ENCODE results near the gene HECTD4. TPM values are rescaled to one million over a fixed set of nuclear protein-coding genes. Genes with fewer than 3 reads are reported as not detected.

Gene HECTD4
- total RNA-seq, 1 experiment from 2014 or later = 31.2 TPM

DNA sequence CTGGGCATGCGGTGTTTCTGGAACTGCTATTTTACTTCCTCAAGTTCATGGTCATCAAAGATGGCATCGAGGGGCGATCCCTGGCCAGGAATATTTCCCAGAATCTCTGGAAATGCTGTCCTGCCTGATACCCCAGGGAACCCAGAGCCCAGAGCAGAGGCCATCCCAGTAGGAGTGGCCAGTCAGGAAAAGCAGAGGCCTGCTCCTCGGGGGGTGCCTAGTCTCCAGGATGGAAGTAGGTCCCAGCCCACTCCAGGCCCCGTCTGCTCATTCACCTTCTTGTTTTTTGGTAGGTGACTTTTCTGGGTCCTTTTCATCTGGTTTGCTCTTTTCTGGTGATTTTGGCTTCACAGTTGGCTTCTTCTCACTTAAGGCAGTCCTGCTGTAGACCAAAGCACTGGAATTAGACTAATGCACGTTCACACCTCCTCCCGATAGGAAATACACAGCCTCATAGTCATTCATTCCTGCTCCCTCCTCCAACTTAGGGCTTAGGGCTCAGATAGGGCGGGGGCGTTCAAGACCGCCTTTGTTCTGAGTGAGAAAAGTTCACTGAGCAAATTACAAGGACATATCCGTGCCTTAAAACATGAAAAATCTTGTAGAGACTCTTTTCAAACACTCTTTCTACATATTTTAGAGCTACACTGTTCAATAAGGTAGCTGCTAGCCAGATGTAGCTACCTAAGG, 205.8 kb downstream of the HECTD4 start:
- H3K4me2 ChIP-seq (ENCODE audit: low read length) = no peak overlapping the region
- ChIA-PET RAD21 (ENCODE audit: low non-redundant PET in 1 of 2, low total read pairs in 2 of 2, uncharacterized antibody in 2 of 2, unreplicated experiment in 2 of 2) (no interaction called here), POLR2A (no interaction called here), CTCF (no interaction called here)
- no TSS peak for BruUV-seq (replicated peaks)
- intact Hi-C loops (cut with micrococcal nuclease) = no loop called here
- H3K9ac ChIP-seq (ENCODE audit: low read length) = no peak overlapping the region
- H4K20me1 ChIP-seq (ENCODE audit: insufficient read depth) = no peaks in the 10 kb centered on the region
- H3K27ac ChIP-seq (ENCODE audit: low read depth, low read length) = no peak overlapping the region
- H3K36me3 ChIP-seq (ENCODE audit: control insufficient read depth in 1 of 2, insufficient read depth in 2 of 2, low read length in 2 of 2) = no peaks in the 10 kb centered on the region
- no peaks in the 10 kb centered on the region for H3K9me2 ChIP-seq (ENCODE audit: insufficient read depth)
- no peaks in the 10 kb centered on the region for H3K79me2 ChIP-seq (ENCODE audit: insufficient read depth, low read length)
- TF ChIP-seq ELF1 (IDR thresholded peaks at IDR 0.05; ENCODE audit: borderline replicate concordance, low read depth) = no peak
- no peak for ATAC-seq
- no peak overlapping the region for H3K4me3 ChIP-seq (replicated peaks in 1 of 2; ENCODE audit: low read depth in 1 of 2, low read length in 2 of 2)
- no peak for DNase-seq (ENCODE audit: low read depth, low spot score)
- H3K27me3 ChIP-seq (ENCODE audit: insufficient read depth, low read length) = no peaks in the 10 kb centered on the region
- H3K9me3 ChIP-seq (ENCODE audit: control insufficient read depth in 1 of 2, insufficient read depth in 1 of 2, low read depth in 1 of 2, low read length in 2 of 2) = no peaks in the 10 kb centered on the region
- no peak overlapping the region for H2AFZ ChIP-seq (ENCODE audit: low read depth, low read length, poor library complexity, severe bottlenecking)
- no peaks in the 10 kb centered on the region for H3K4me1 ChIP-seq (ENCODE audit: control insufficient read depth in 1 of 2, insufficient read depth in 2 of 2, low read length in 2 of 2)

DNA sequence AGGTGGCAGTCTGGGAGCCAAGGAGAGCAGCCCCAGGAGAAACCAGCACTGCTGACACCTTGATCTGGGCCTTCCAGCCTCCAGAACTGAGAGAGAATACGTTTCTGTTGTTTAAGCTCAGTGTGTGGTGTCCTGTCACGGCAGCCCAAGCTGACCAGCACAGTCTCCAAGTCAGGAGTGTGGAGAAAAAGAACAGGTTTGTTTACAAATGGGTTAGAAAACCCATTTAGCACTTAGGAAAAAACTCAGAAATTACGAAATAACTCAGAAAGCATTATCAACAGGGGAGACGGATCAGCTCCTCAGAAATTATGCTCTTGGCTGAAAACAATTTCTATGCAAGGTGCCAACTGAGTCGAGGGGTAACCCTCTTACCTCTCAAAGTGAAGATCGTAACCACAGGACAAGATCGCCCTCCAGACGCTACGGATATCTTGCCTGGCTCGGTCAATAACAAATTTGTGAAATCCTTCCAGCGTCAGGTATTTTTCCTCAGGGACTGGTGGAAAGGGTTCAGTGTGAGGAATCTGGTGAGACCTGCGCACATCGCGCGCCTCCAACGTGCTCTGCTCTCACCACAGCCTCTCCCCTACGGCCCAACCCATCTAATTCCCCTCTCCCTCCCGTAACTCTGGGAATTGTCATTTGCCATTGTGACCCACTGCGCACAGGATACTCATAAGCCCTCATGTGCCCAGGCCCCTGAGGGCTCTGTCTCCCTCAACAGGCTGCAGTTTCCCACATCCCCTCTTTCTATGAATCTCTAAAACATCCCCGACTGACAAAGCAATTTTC, 206.7 kb downstream of the HECTD4 start:
- no peak overlapping the region for H2AFZ ChIP-seq (ENCODE audit: low read depth, low read length, poor library complexity, severe bottlenecking)
- no peaks in the 10 kb centered on the region; a peak in 1 of 4 replicates for H3K36me3 ChIP-seq (ENCODE audit: control insufficient read depth in 1 of 2, insufficient read depth in 2 of 2, low read length in 2 of 2)
- BruUV-seq (replicated peaks) = no TSS peak
- intact Hi-C loops (cut with micrococcal nuclease) = no loop called here
- no peak overlapping the region for H3K4me2 ChIP-seq (ENCODE audit: low read length)
- H3K4me1 ChIP-seq (ENCODE audit: control insufficient read depth in 1 of 2, insufficient read depth in 2 of 2, low read length in 2 of 2) = no peaks in the 10 kb centered on the region
- ATAC-seq (no peak), DNase-seq (ENCODE audit: low read depth, low spot score) (no peak)
- TF ChIP-seq CEBPB (IDR thresholded peaks at IDR 0.05; ENCODE audit: low read depth) = no peak
- no peak for TF ChIP-seq FOSL1 (IDR thresholded peaks at IDR 0.05; ENCODE audit: low read depth)
- TF ChIP-seq EZH2 (IDR thresholded peaks at IDR 0.05) = no peak
- no peak for TF ChIP-seq JUND (IDR thresholded peaks at IDR 0.05)
- TF ChIP-seq, protein P1, sequence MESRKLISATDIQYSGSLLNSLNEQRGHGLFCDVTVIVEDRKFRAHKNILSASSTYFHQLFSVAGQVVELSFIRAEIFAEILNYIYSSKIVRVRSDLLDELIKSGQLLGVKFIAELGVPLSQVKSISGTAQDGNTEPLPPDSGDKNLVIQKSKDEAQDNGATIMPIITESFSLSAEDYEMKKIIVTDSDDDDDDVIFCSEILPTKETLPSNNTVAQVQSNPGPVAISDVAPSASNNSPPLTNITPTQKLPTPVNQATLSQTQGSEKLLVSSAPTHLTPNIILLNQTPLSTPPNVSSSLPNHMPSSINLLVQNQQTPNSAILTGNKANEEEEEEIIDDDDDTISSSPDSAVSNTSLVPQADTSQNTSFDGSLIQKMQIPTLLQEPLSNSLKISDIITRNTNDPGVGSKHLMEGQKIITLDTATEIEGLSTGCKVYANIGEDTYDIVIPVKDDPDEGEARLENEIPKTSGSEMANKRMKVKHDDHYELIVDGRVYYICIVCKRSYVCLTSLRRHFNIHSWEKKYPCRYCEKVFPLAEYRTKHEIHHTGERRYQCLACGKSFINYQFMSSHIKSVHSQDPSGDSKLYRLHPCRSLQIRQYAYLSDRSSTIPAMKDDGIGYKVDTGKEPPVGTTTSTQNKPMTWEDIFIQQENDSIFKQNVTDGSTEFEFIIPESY (IDR thresholded peaks at IDR 0.05; ENCODE audit: extremely low read depth, insufficient replicate concordance, low read length) = no peak
- no peak overlapping the region for H3K4me3 ChIP-seq (replicated peaks in 1 of 2; ENCODE audit: low read depth in 1 of 2, low read length in 2 of 2)
- CTCF ChIA-PET = no interaction called here
- POLR2A ChIA-PET = no interaction called here
- H3K79me2 ChIP-seq (ENCODE audit: insufficient read depth, low read length) = no peaks in the 10 kb centered on the region
- H3K9me2 ChIP-seq (ENCODE audit: insufficient read depth) = no peaks in the 10 kb centered on the region
- no peak overlapping the region for H3K27ac ChIP-seq (ENCODE audit: low read depth, low read length)
- no peaks in the 10 kb centered on the region for H4K20me1 ChIP-seq (ENCODE audit: insufficient read depth)
- no peaks in the 10 kb centered on the region for H3K27me3 ChIP-seq (ENCODE audit: insufficient read depth, low read length)
- no peak overlapping the region for H3K9ac ChIP-seq (ENCODE audit: low read length)
- RAD21 ChIA-PET (ENCODE audit: low non-redundant PET in 1 of 2, low total read pairs in 2 of 2, uncharacterized antibody in 2 of 2, unreplicated experiment in 2 of 2) = no interaction called here
- H3K9me3 ChIP-seq (ENCODE audit: control insufficient read depth in 1 of 2, insufficient read depth in 1 of 2, low read depth in 1 of 2, low read length in 2 of 2) = no peaks in the 10 kb centered on the region
